CD4-positive, alpha-beta T cell (primary cell): Measurements from ENCODE around the gene EEPD1. TPM values are rescaled to one million over a fixed set of nuclear protein-coding genes. Genes with fewer than 3 reads are reported as not detected.

Experiments used
- ATAC-seq: fragments of 200-7000 bp; cut with Tn5 transposase; one replicate; pipeline ENCODE4 v1.10.0; 2022; ENCODE audit warnings: mild to moderate bottlenecking; ENCODE audit not compliant: poor library complexity
- CTCF ChIA-PET: fragments of 350-600 bp; sonication (Branson Sonifier 250); formaldehyde crosslinking; loops from one replicate; lab custom pipeline; 2021; ENCODE audit warnings: antibody characterized with exemption, inconsistent platforms; lab: Charles Lee
- POLR2A ChIA-PET: fragments of 350-600 bp; sonication (Branson Sonifier 250); formaldehyde crosslinking; loops from one replicate; lab custom pipeline; 2021; ENCODE audit warnings: antibody characterized with exemption, inconsistent platforms; lab: Charles Lee
- DNase-seq, 14 experiments: peaks; one replicate each; pipeline ENCODE4 v3.0.0-alpha.2; 2013 to 2020; ENCODE audit warnings: mixed read lengths in 2 of 14
- H3K27ac ChIP-seq, 2 donors: one replicate each; pipeline versions ENCODE4 v1.5.1 to v1.7.0; 2013; ENCODE audit warnings: low read length in 2 of 2, low read depth in 1 of 2, mild to moderate bottlenecking in 1 of 2
- H3K27me3 ChIP-seq, 2 experiments: 1 replicate in 1 of 2; 2 replicates in 1 of 2; pipeline versions ENCODE4 v1.6.1 to v1.7.0; 2013; ENCODE audit warnings: low read length in 2 of 2, control low read depth in 1 of 2, mild to moderate bottlenecking in 1 of 2, moderate library complexity in 1 of 2; ENCODE audit not compliant: insufficient read depth in 2 of 2, control insufficient read depth in 1 of 2
- H3K36me3 ChIP-seq: one replicate; pipeline ENCODE4 v1.6.1; 2013; ENCODE audit warnings: low read length, control low read depth; ENCODE audit not compliant: insufficient read depth
- H3K4me1 ChIP-seq: one replicate; pipeline ENCODE4 v1.6.1; 2013; ENCODE audit warnings: low read length, control low read depth; ENCODE audit not compliant: insufficient read depth
- H3K4me3 ChIP-seq: one replicate; pipeline ENCODE4 v1.5.1; 2013; ENCODE audit warnings: mild to moderate bottlenecking, low read length, moderate library complexity
- H3K9me3 ChIP-seq, 2 experiments: 1 replicate in 1 of 2; 2 replicates in 1 of 2; pipeline versions ENCODE4 v1.6.1 to v1.7.0; 2013; ENCODE audit warnings: low read length in 2 of 2, mild to moderate bottlenecking in 2 of 2, control low read depth in 1 of 2, moderate library complexity in 1 of 2; ENCODE audit not compliant: control insufficient read depth in 1 of 2, insufficient read depth in 1 of 2
- H3K27ac Mint-ChIP-seq: one replicate; pipeline ENCODE4 v1.8.0; 2020; ENCODE audit warnings: mixed read lengths
- H3K27me3 Mint-ChIP-seq: one replicate; pipeline ENCODE4 v1.8.0; 2021; ENCODE audit warnings: mixed read lengths
- H3K36me3 Mint-ChIP-seq: one replicate; pipeline ENCODE4 v1.8.0; 2021; ENCODE audit warnings: low read depth, mixed read lengths
- H3K4me1 Mint-ChIP-seq: one replicate; pipeline ENCODE4 v1.8.0; 2021; ENCODE audit warnings: low read depth, mixed read lengths
- H3K4me3 Mint-ChIP-seq: one replicate; pipeline ENCODE4 v1.8.0; 2020; ENCODE audit warnings: mild to moderate bottlenecking, mixed read lengths
- H3K9me3 Mint-ChIP-seq: one replicate; pipeline ENCODE4 v1.8.0; 2020; ENCODE audit warnings: mixed read lengths
- intact Hi-C, 2 experiments: fragments of 100-400 bp; cut with DNase I in 1 of 2; cut with micrococcal nuclease in 1 of 2; formaldehyde crosslinking; loops; one replicate each; pipeline versions ENCODE4 v1.15.1 to v1.9.0; 2023 to 2025; cut with DNase I, micrococcal nuclease
- total RNA-seq, 174 experiments: library from RNA in 2 of 174; stranded (reverse) in 2 of 174; gene quantifications; one replicate each; pipeline ENCODE4 v1.2.3 and lab custom pipeline; 2021 to 2026
- TF ChIP-seq, protein P1 (sequence below): fragments of 200-600 bp; IDR thresholded peaks from one replicate; pipeline ENCODE4 v1.8.0; 2022; ENCODE audit warnings: antibody characterized with exemption, mild to moderate bottlenecking

Gene EEPD1
- total RNA-seq, 2 experiments from 2014 or later, result 4.4 to 4.6 TPM

DNA sequence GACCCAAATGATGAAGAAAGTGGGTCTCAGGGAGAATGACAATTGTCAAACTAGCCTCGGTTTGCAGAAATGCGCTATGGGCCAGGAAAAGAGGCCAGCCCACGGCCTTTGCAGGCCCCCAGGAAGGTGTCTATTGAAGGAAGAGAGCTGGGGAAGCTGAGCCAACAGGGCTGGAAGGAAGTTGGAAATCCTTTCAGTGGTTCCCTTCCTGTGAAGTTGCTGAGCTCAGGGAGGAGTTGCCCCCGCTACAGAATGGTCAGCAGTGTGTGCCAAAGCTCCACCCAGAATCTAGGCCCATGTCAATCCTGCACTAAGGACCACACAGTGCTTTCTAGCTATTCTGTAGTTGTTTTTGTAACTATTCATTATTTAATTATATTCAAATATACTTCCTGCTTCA lies 145.1 kb downstream of the EEPD1 start:
- ChIA-PET CTCF (no interaction called here), POLR2A (no interaction called here)

DNA sequence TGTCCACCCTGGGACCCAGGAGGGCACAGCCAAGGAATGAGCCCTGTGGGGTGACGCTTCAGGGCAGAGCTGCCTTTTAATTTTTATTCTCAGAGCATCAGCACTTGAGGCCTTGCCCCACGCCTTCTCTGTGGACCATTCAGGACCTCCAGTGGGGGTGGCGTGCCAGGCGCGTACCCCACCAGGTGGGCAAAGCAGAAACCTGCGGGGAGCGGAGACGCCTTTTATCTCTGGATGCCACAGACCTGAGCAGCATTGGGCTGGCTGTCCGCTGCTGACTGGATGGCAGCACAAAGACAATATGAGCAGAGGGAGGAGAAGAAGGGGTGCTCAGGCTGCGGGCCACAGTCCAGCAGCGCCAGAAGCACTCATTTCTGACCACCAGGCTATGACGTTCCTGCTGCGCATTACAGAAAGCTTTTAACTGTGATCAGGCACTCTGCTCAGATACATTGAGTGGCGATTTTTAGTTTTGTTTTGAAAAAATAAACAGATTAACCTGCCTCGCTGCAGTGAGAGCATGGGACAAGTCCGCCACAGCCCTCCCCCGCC lies 146.2 kb downstream of the EEPD1 start:
- H3K9me3 Mint-ChIP-seq, result no peaks in the 10 kb centered on the region
- DNase-seq (no peak), ATAC-seq (no peak)
- CTCF ChIA-PET, result no interaction called here
- no peak overlapping the region for H3K4me3 Mint-ChIP-seq
- Histone ChIP-seq H3K27ac (no peak overlapping the region), H3K9me3 (no peaks in the 10 kb centered on the region), H3K36me3 (peaks cover 36% of the 10 kb centered on the region), H3K27me3 (no peaks in the 10 kb centered on the region), H3K4me3 (no peak overlapping the region), H3K4me1 (no peaks in the 10 kb centered on the region)
- H3K27me3 Mint-ChIP-seq, result no peaks in the 10 kb centered on the region
- TF ChIP-seq, protein P1, sequence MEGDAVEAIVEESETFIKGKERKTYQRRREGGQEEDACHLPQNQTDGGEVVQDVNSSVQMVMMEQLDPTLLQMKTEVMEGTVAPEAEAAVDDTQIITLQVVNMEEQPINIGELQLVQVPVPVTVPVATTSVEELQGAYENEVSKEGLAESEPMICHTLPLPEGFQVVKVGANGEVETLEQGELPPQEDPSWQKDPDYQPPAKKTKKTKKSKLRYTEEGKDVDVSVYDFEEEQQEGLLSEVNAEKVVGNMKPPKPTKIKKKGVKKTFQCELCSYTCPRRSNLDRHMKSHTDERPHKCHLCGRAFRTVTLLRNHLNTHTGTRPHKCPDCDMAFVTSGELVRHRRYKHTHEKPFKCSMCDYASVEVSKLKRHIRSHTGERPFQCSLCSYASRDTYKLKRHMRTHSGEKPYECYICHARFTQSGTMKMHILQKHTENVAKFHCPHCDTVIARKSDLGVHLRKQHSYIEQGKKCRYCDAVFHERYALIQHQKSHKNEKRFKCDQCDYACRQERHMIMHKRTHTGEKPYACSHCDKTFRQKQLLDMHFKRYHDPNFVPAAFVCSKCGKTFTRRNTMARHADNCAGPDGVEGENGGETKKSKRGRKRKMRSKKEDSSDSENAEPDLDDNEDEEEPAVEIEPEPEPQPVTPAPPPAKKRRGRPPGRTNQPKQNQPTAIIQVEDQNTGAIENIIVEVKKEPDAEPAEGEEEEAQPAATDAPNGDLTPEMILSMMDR, result no peak
- H3K4me1 Mint-ChIP-seq, result no peaks in the 10 kb centered on the region
- H3K36me3 Mint-ChIP-seq, result peaks cover 33% of the 10 kb centered on the region
- H3K27ac Mint-ChIP-seq, result no peak overlapping the region
- intact Hi-C loops, result no loop called here
- POLR2A ChIA-PET, result no interaction called here

More for the DNA sequence above, 145.1 kb downstream of the EEPD1 start:
- no peak overlapping the region for H3K27ac Mint-ChIP-seq
- Histone ChIP-seq H3K4me3 (no peak overlapping the region), H3K36me3 (peaks cover 36% of the 10 kb centered on the region), H3K27me3 (no peaks in the 10 kb centered on the region), H3K27ac (no peak overlapping the region), H3K4me1 (no peaks in the 10 kb centered on the region), H3K9me3 (no peaks in the 10 kb centered on the region)
- DNase-seq (no peak), ATAC-seq (no peak)
- H3K36me3 Mint-ChIP-seq, result peaks cover 33% of the 10 kb centered on the region
- no peaks in the 10 kb centered on the region for H3K4me1 Mint-ChIP-seq
- H3K4me3 Mint-ChIP-seq, result no peak overlapping the region
- H3K27me3 Mint-ChIP-seq, result no peaks in the 10 kb centered on the region
- TF ChIP-seq, protein P1, result no peak
- intact Hi-C loops, result no loop called here
- H3K9me3 Mint-ChIP-seq, result no peaks in the 10 kb centered on the region

DNA sequence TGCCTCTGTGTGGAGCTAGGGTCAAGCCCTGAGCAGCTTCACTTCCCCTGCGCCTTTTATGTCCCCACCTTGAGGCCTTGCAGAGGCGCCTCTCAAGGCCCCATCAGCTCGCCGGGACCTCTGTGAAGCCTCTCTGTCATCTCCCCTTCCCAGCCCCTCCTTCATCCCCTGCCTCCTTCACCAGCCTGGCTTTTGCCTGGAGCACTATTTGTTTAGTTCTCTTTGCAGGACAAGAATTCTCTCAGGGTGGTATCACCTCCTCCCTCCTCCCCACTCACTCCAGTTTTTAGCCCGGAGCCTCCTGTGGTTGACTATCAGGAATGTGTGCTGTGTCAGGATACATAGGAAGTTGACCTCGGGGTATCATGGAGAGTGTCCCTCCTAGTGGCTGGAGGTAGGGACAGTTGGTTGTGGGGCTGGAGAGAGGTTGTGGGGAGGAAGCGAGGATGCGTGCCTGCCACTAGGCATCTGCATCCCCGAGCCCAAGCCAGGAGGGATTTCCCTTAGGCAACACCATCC lies 146.8 kb downstream of the EEPD1 start:
- no peaks in the 10 kb centered on the region for H3K4me1 ChIP-seq
- H3K4me3 ChIP-seq, result no peak overlapping the region
- H3K27me3 Mint-ChIP-seq, result no peaks in the 10 kb centered on the region
- POLR2A ChIA-PET, result interaction anchor here (1.0 kb wide), 1 partner anchor 8 kb away, joined by 3 read pairs; no protein-coding TSS in a partner anchor
- H3K27ac ChIP-seq, result no peak overlapping the region
- H3K9me3 Mint-ChIP-seq, result no peaks in the 10 kb centered on the region
- TF ChIP-seq, protein P1, result no peak
- no peak overlapping the region for H3K27ac Mint-ChIP-seq
- CTCF ChIA-PET, result no interaction called here
- no peaks in the 10 kb centered on the region for H3K9me3 ChIP-seq
- H3K4me3 Mint-ChIP-seq, result no peak overlapping the region
- no peak for ATAC-seq
- peaks cover 33% of the 10 kb centered on the region for H3K36me3 Mint-ChIP-seq
- H3K27me3 ChIP-seq, result no peaks in the 10 kb centered on the region
- peaks cover 36% of the 10 kb centered on the region for H3K36me3 ChIP-seq
- H3K4me1 Mint-ChIP-seq, result no peaks in the 10 kb centered on the region
- intact Hi-C loops, result no loop called here
- DNase-seq, result no peak
